Thymus (tissue), 11 donors: ENCODE data around the gene CASP9. TPM values are rescaled to one million over a fixed set of nuclear protein-coding genes. Genes with fewer than 3 reads are reported as not detected.
"Not testable (repeated sequence)": the region's sequence is repeated elsewhere in the genome, so short reads cannot be mapped to it uniquely, and the experiment has no call there.

ENCODE experiments used
- DNase-seq, 9 donors: peaks; one replicate each; pipeline ENCODE4 v3.0.0-alpha.2; 2013; ENCODE audit warnings: low spot score in 9 of 9, low read depth in 6 of 9, missing footprints in 1 of 9
- H3K27ac ChIP-seq, 2 donors: one replicate each; pipeline ENCODE4 v1.5.1; 2013; ENCODE audit warnings: control low read depth in 1 of 2, low read depth in 1 of 2, low read length in 1 of 2, mild to moderate bottlenecking in 1 of 2, moderate library complexity in 1 of 2
- H3K27me3 ChIP-seq, 2 donors: one replicate each; pipeline ENCODE4 v1.5.1; 2013; ENCODE audit warnings: low read length in 1 of 2; ENCODE audit not compliant: control insufficient read depth in 2 of 2, insufficient read depth in 1 of 2
- H3K36me3 ChIP-seq, 2 donors: one replicate each; pipeline ENCODE4 v1.5.1; 2013; ENCODE audit warnings: low read length in 1 of 2, mild to moderate bottlenecking in 1 of 2, moderate library complexity in 1 of 2; ENCODE audit not compliant: control insufficient read depth in 2 of 2, insufficient read depth in 2 of 2
- H3K4me1 ChIP-seq, 2 donors: one replicate each; pipeline ENCODE4 v1.5.1; 2013; ENCODE audit warnings: low read length in 2 of 2; ENCODE audit not compliant: control insufficient read depth in 2 of 2, insufficient read depth in 2 of 2
- H3K4me3 ChIP-seq, 2 donors: one replicate each; pipeline ENCODE4 v1.5.1; 2013; ENCODE audit warnings: low read length in 2 of 2, control low read depth in 1 of 2, mild to moderate bottlenecking in 1 of 2
- H3K9me3 ChIP-seq, 2 donors: one replicate each; pipeline ENCODE4 v1.5.1; 2013; ENCODE audit warnings: low read length in 1 of 2, mild to moderate bottlenecking in 1 of 2; ENCODE audit not compliant: control insufficient read depth in 2 of 2, insufficient read depth in 1 of 2
- WGBS: extraction: QIAGEN DNeasy Blood & Tissue Kit; methylation state at CpG from one replicate; pipeline ENCODE4 v1.1.7; 2013; 5-methylcytosine and 5-hydroxymethylcytosine counted together
- polyA plus RNA-seq: library from polyadenylated mRNA; stranded (reverse); fragments of 200-250 nt; gene quantifications from one replicate; pipeline ENCODE4 v1.2.3, GENCODE V29; 2013
- total RNA-seq: library from RNA; stranded (reverse); fragments of 120-200 nt; gene quantifications from one replicate; pipeline ENCODE4 v1.2.4, GENCODE V29; 2013
- donor health status: healthy.

Gene CASP9
- total and polyA plus RNA-seq, 2 donors = 5.6 to 27.4 TPM

DNA sequence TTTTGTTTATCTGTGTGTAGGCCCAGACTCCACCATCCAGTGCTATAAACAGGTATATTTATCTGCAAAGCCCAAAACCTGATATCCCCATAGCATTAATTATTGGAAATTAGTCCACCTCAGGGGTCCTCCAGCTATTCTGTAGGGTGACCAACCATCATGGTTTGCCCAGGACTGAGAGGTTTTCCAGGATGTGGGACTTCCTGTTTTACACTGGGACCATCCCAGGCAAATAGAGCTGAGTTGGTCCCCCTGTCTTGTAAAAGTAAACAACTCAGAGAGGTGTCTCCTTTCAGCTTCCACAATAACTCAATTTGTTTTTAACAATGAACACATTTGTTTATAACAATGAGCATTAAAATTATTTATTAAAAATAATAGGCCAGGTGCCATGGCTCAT lies 55.9 kb downstream of the CASP9 start:
- H3K4me1 ChIP-seq = no peaks in the 10 kb centered on the region
- H3K36me3 ChIP-seq = no peaks in the 10 kb centered on the region
- H3K27me3 ChIP-seq = no peaks in the 10 kb centered on the region
- H3K9me3 ChIP-seq = no peaks in the 10 kb centered on the region
- no peak overlapping the region for H3K27ac ChIP-seq
- no peak for DNase-seq
- no peak overlapping the region for H3K4me3 ChIP-seq

DNA sequence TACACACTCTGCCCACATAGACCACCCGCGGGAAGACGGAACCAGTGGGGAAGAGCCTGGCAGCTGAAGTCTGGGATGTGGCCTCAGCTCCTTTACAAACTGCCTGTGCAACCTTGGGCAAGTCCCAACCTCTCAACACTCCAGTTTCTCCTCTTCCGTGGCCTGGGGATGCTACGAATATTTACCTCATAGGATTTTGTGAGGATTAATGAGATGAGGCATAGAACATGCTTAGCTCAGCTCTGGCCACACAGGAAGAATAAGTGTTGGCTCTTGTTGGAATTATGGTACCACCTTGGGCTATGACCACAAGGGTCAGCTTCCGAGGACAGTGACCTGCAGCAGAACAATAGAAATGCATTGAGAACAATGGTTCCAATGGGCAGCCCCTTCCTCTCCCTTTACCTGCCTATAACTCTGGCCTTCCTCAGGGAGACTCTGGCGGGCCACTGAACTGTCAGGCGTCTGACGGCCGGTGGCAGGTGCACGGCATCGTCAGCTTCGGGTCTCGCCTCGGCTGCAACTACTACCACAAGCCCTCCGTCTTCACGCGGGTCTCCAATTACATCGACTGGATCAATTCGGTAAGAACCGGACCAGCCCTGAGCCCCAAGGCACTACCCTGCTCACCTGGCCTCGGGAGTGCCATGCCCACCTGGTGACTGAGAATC lies 56.9 kb downstream of the CASP9 start:
- H3K4me3 ChIP-seq, DNase-seq: not testable (repeated sequence)
- 92% methylated on average over 22 of the region's 22 CpGs for WGBS

DNA sequence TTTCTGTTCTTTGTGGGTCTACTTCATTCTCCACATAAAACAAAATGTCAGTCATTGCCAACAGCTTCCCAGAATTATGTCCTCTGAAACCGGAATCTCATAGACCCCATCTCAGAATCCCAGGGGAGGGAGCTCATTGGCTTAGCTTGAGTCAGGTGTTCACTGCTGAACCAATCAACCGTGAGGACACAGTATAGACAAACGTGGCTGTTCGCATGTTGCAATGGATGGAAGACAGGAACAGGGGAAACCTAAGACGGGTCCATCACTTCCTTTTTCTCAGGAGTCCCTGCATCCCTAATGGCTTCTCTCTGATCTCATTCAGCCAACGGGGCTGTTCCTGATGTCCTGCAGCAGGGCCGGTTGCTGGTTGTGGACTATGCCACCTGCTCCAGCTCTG lies 58.3 kb downstream of the CASP9 start:
- no peak for DNase-seq

More for the DNA sequence above, 56.9 kb downstream of the CASP9 start:
- not testable (repeated sequence) for H3K9me3 ChIP-seq, H3K27me3 ChIP-seq, H3K4me1 ChIP-seq, H3K36me3 ChIP-seq, H3K27ac ChIP-seq

DNA sequence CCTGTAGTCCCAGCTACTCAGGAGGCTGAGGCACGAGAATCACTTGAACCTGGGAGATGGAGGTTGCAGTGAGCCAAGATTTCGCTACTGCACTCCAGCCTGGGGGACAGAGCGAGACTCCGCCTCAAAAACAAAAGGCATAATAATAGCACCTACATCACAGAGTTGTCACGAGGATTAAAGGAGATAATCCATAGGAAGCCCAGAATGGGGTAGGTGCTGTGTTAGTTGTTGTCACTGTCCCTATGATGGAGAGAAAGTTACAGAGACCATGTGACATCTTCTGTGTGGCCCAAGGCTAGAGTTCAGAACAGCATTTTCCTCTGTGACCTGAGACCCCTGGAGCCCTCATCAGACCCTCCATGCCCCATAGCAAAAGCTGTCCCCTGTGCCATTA lies 60.1 kb downstream of the CASP9 start:
- not testable (repeated sequence) for H3K27ac ChIP-seq, H3K36me3 ChIP-seq, H3K9me3 ChIP-seq, H3K4me1 ChIP-seq, H3K27me3 ChIP-seq, H3K4me3 ChIP-seq, DNase-seq
- WGBS = 98% methylated on average over 5 of the region's 5 CpGs

More for the DNA sequence above, 58.3 kb downstream of the CASP9 start:
- WGBS = 78% methylated on average over 7 of the region's 7 CpGs
- Histone ChIP-seq H3K4me3 (no peak overlapping the region), H3K9me3 (no peaks in the 10 kb centered on the region), H3K27ac (no peak overlapping the region), H3K36me3 (no peaks in the 10 kb centered on the region), H3K4me1 (no peaks in the 10 kb centered on the region), H3K27me3 (no peaks in the 10 kb centered on the region)

DNA sequence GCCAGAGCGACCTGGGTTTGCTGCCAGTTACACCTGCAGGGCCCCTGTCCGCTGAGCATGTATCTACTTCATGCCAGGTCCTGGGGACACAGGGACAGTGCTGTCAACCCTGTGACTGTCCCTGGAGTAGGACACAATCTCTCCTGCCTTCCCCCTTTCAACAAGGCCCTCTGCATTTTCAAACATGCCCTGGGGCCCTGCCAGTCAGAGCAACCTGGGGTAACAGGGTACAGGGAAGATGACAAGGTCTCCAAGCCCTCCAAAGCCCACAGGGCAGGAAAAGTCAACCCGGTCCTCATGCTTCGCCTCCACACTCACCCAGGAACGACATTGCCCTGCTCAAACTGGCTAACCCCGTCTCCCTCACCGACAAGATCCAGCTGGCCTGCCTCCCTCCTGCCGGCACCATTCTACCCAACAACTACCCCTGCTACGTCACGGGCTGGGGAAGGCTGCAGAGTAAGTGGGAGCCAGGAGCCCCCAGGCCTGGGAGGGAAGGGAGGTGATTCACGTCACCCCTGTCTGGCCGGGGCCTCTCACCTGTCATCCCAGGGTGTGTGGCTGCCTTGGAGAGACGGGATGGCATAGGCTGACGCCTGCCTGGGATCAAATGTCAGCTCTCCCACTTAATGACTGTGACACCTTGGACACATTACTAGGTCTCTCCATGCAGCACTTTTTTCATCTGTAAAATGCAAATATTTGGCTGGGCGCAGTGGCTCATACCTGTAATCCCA lies 60.8 kb downstream of the CASP9 start:
- not testable (repeated sequence) for H3K27me3 ChIP-seq, H3K4me3 ChIP-seq, H3K36me3 ChIP-seq, DNase-seq, H3K4me1 ChIP-seq, H3K27ac ChIP-seq, H3K9me3 ChIP-seq
- WGBS = 89% methylated on average over 14 of the region's 15 CpGs

DNA sequence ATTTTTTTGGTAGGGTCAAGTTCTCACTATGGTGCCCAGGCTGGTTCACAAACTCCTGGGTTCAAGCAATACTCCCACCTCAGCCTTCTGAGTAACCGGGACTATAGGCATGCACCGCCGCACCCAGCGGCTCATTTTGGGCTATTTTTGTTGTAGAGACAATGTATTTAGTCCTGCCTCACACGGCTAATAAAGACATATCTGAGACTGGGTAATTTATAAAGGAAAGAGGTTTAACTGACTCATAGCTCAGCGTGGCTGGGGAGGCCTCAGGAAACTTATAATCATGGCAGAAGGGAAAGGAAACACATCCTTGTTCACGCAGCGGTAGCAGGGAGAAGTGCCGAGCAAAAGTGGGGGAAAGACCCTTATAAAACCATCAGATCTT lies 63.3 kb downstream of the CASP9 start:
- Histone ChIP-seq H3K9me3 (no peaks in the 10 kb centered on the region), H3K27ac (no peak overlapping the region), H3K4me1 (no peaks in the 10 kb centered on the region), H3K27me3 (no peaks in the 10 kb centered on the region), H3K36me3 (no peaks in the 10 kb centered on the region), H3K4me3 (no peak overlapping the region)
- 83% methylated on average over 9 of the region's 9 CpGs for WGBS
- no peak for DNase-seq

DNA sequence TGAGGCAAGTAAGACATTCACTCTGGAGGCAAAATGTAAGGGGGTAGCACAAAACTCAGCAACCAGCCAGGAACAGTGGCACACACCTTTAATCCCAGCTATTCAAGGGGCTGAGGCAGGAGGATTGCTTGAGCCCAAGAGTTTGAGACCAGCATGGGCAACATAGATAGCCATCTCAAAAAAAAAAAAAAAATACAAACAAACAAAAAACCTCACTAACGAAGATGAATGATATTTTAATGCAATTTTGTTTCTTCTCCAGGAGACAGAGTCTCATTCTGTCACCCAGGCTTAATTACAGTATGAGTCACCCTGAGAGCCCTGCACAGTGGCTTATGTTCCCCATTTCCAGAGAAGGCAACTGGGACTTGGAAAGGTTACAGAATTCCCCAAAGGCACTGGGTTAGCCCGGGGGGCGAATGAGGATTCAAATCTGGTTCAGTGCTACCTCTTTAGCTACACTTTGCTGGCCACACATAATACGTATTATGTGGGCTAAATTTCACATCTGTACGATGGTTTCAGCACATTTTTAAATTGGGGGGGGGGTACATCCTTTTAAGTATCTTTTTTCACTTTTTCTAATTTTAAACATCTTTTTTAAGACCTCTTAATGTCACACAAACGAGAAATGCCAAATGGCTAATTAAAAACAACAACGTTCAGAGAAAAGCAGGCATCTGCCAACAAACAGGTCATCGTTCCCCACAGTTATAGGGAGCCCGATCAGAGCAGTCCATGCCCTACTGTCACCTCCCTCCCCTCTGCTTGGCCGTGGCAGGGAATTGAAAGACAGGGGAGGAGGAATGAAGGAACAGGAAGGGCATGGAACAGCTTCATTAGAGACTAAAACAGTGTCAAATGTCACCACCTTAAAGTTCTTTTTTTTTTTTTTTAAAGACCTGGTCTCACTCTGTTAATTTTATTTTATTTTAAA lies 64.0 kb downstream of the CASP9 start:
- H3K36me3 ChIP-seq = no peaks in the 10 kb centered on the region
- no peak overlapping the region for H3K4me3 ChIP-seq

DNA sequence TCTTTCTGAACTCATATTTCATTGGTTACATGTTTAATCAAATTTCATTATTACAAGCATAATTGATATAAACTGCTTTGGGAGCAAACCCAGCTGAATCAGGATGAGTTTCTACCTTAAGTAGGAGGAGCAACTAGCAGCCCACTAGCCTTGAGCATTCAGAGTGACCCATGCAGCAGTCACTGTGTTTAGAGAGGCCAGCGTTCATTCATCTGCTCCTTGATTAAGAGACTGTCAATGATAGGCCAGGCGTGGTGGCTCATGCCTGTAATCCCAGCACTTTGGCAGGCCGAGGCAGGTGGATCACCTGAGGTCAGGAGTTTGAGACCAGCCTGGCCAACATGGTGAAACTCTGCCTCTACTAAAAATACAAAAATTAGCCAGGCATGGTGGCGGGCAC lies 65.6 kb downstream of the CASP9 start:
- H3K4me3 ChIP-seq, H3K9me3 ChIP-seq, H3K27me3 ChIP-seq, DNase-seq, H3K4me1 ChIP-seq, H3K27ac ChIP-seq, H3K36me3 ChIP-seq: not testable (repeated sequence)
- 96% methylated on average over 4 of the region's 4 CpGs for WGBS

More for the DNA sequence above, 64.0 kb downstream of the CASP9 start:
- 84% methylated on average over 10 of the region's 10 CpGs for WGBS
- H3K9me3 ChIP-seq = no peaks in the 10 kb centered on the region
- DNase-seq = no peak
- no peak overlapping the region for H3K27ac ChIP-seq
- H3K27me3 ChIP-seq = no peaks in the 10 kb centered on the region
- no peaks in the 10 kb centered on the region for H3K4me1 ChIP-seq

DNA sequence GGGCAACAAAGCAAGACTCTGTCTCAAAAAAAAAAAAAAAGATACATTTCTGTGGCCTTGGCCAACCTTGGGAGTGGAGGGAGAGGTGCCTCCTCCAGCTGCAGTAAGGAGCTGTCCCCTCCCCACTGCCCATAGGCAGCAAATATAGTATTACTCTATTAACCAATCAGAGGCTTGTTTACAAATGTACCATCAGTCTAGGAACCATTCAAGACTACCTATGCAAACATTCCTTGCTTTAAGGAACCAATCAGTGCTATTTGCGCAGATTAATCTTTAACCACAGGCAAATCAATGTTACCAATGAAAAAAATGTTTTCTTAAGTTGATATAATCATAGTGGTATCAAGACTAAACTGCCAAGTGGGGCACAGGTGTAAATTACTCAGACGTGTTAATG lies 66.4 kb downstream of the CASP9 start:
- no peak overlapping the region for H3K27ac ChIP-seq

More for the DNA sequence above, 66.4 kb downstream of the CASP9 start:
- WGBS = 92% methylated on average over 2 of the region's 2 CpGs
- no peaks in the 10 kb centered on the region for H3K27me3 ChIP-seq
- no peaks in the 10 kb centered on the region for H3K36me3 ChIP-seq
- H3K4me1 ChIP-seq = no peaks in the 10 kb centered on the region
- H3K4me3 ChIP-seq = no peak overlapping the region
- no peaks in the 10 kb centered on the region for H3K9me3 ChIP-seq
- no peak for DNase-seq
